BLaER1 (cell line): ENCODE measurements around the gene WDFY2.

ENCODE experiments used
- H3K27ac ChIP-seq: shearing (Covaris generic); formaldehyde crosslinking; 2 replicates; pipeline ENCODE4 v1.8.1; 2022
- H3K27me3 ChIP-seq: shearing (Covaris generic); formaldehyde crosslinking; 2 replicates; pipeline ENCODE4 v1.8.1; 2022
- H3K36me3 ChIP-seq: shearing (Covaris generic); formaldehyde crosslinking; 2 replicates; pipeline ENCODE4 v1.8.1; 2022
- H3K4me1 ChIP-seq: shearing (Covaris generic); formaldehyde crosslinking; 2 replicates; pipeline ENCODE4 v1.8.1; 2022
- H3K4me2 ChIP-seq: shearing (Covaris generic); formaldehyde crosslinking; 2 replicates; pipeline ENCODE4 v1.8.1; 2022
- H3K4me3 ChIP-seq: shearing (Covaris generic); formaldehyde crosslinking; 2 replicates; pipeline ENCODE4 v1.8.1; 2022
- H3K9ac ChIP-seq: shearing (Covaris generic); formaldehyde crosslinking; 2 replicates; pipeline ENCODE4 v1.8.1; 2022
- H3K9me3 ChIP-seq: shearing (Covaris generic); formaldehyde crosslinking; 2 replicates; pipeline ENCODE4 v1.8.1; 2022
- H4K20me1 ChIP-seq: shearing (Covaris generic); formaldehyde crosslinking; 2 replicates; pipeline ENCODE4 v1.8.1; 2022
- Cebpa-rat ChIP-seq: shearing (Covaris generic); IDR thresholded peaks from 2 replicates; pipeline ENCODE4 v1.8.1; 2022

Gene WDFY2

GRCh38 chr13:51729866-51730553, 145.7 kb downstream of the WDFY2 start:
- Histone ChIP-seq H3K36me3 (peaks cover 28% of the 10 kb centered on the region), H3K4me1 (no peaks in the 10 kb centered on the region), H3K9ac (no peak overlapping the region), H3K27me3 (no peaks in the 10 kb centered on the region), H3K9me3 (no peaks in the 10 kb centered on the region), H3K4me2 (no peak overlapping the region), H4K20me1 (no peaks in the 10 kb centered on the region), H3K27ac (no peak overlapping the region), H3K4me3 (no peak overlapping the region)
- no peak for TF ChIP-seq Cebpa-rat

GRCh38 chr13:51730927-51731326, 146.7 kb downstream of the WDFY2 start:
- Histone ChIP-seq H3K27ac (no peak overlapping the region), H3K4me2 (no peak overlapping the region), H4K20me1 (no peaks in the 10 kb centered on the region), H3K9me3 (no peaks in the 10 kb centered on the region), H3K4me3 (no peak overlapping the region), H3K27me3 (no peaks in the 10 kb centered on the region), H3K4me1 (no peaks in the 10 kb centered on the region), H3K9ac (no peak overlapping the region), H3K36me3 (peaks cover 37% of the 10 kb centered on the region)
- no peak for TF ChIP-seq Cebpa-rat

- Histone ChIP-seq H3K9ac (no peak overlapping the region), H3K4me2 (no peak overlapping the region)
Measured at GRCh38 chr13:51731759-51732158, 147.5 kb downstream of the WDFY2 start.

GRCh38 chr13:51733374-51734298, 149.4 kb downstream of the WDFY2 start:
- peaks cover 34% of the 10 kb centered on the region for H3K36me3 ChIP-seq
- no peak overlapping the region for H3K4me2 ChIP-seq
- no peak overlapping the region for H3K27ac ChIP-seq
- H3K4me1 ChIP-seq, result no peaks in the 10 kb centered on the region
- no peak overlapping the region for H3K4me3 ChIP-seq
- no peak for TF ChIP-seq Cebpa-rat
- no peaks in the 10 kb centered on the region for H4K20me1 ChIP-seq
- no peak overlapping the region for H3K9ac ChIP-seq
- no peaks in the 10 kb centered on the region for H3K9me3 ChIP-seq
- H3K27me3 ChIP-seq, result no peaks in the 10 kb centered on the region

More at GRCh38 chr13:51731759-51732158, 147.5 kb downstream of the WDFY2 start:
- Histone ChIP-seq H3K27me3 (no peaks in the 10 kb centered on the region), H3K27ac (no peak overlapping the region), H3K4me3 (no peak overlapping the region), H4K20me1 (no peaks in the 10 kb centered on the region), H3K9me3 (no peaks in the 10 kb centered on the region), H3K36me3 (peaks cover 39% of the 10 kb centered on the region), H3K4me1 (no peaks in the 10 kb centered on the region)
- TF ChIP-seq Cebpa-rat, result no peak

- TF ChIP-seq Cebpa-rat, result no peak
- no peak overlapping the region for H3K4me2 ChIP-seq
- no peaks in the 10 kb centered on the region for H3K27me3 ChIP-seq
- no peak overlapping the region for H3K4me3 ChIP-seq
- no peaks in the 10 kb centered on the region for H3K4me1 ChIP-seq
- no peak overlapping the region for H3K9ac ChIP-seq
- no peak overlapping the region for H3K27ac ChIP-seq
- no peaks in the 10 kb centered on the region for H3K9me3 ChIP-seq
- no peaks in the 10 kb centered on the region for H4K20me1 ChIP-seq
- peaks cover 40% of the 10 kb centered on the region for H3K36me3 ChIP-seq
Measured at GRCh38 chr13:51734786-51735185, 150.5 kb downstream of the WDFY2 start.

GRCh38 chr13:51737609-51738008, 153.3 kb downstream of the WDFY2 start:
- H4K20me1 ChIP-seq, result no peaks in the 10 kb centered on the region
- TF ChIP-seq Cebpa-rat, result no peak
- H3K4me2 ChIP-seq, result no peak overlapping the region
- no peaks in the 10 kb centered on the region for H3K9me3 ChIP-seq
- H3K9ac ChIP-seq, result no peak overlapping the region
- no peaks in the 10 kb centered on the region for H3K27me3 ChIP-seq
- no peak overlapping the region for H3K4me3 ChIP-seq
- H3K36me3 ChIP-seq, result peaks cover 52% of the 10 kb centered on the region
- no peak overlapping the region for H3K27ac ChIP-seq
- H3K4me1 ChIP-seq, result no peaks in the 10 kb centered on the region

GRCh38 chr13:51738226-51738905, 154.1 kb downstream of the WDFY2 start:
- Histone ChIP-seq H3K4me1 (no peaks in the 10 kb centered on the region), H3K36me3 (peaks cover 52% of the 10 kb centered on the region), H3K4me3 (no peak overlapping the region), H3K9me3 (no peaks in the 10 kb centered on the region), H3K27ac (no peak overlapping the region), H3K9ac (no peak overlapping the region), H4K20me1 (no peaks in the 10 kb centered on the region), H3K4me2 (no peak overlapping the region), H3K27me3 (no peaks in the 10 kb centered on the region)
- no peak for TF ChIP-seq Cebpa-rat

- H3K4me2 ChIP-seq, result no peak overlapping the region
- no peaks in the 10 kb centered on the region for H4K20me1 ChIP-seq
- peaks cover 52% of the 10 kb centered on the region for H3K36me3 ChIP-seq
- H3K27me3 ChIP-seq, result no peaks in the 10 kb centered on the region
- no peak overlapping the region for H3K27ac ChIP-seq
- H3K4me3 ChIP-seq, result no peak overlapping the region
- H3K9me3 ChIP-seq, result no peaks in the 10 kb centered on the region
- no peaks in the 10 kb centered on the region for H3K4me1 ChIP-seq
- no peak for TF ChIP-seq Cebpa-rat
- H3K9ac ChIP-seq, result no peak overlapping the region
Measured at GRCh38 chr13:51739027-51739764, 154.9 kb downstream of the WDFY2 start.

GRCh38 chr13:51740698-51741097, 156.4 kb downstream of the WDFY2 start:
- Histone ChIP-seq H3K4me1 (peaks cover 4% of the 10 kb centered on the region; the same call in 1 of the 2 replicates), H3K36me3 (peaks cover 42% of the 10 kb centered on the region), H3K27me3 (no peaks in the 10 kb centered on the region), H3K9me3 (no peaks in the 10 kb centered on the region), H3K4me3 (no peak overlapping the region), H3K9ac (no peak overlapping the region), H4K20me1 (no peaks in the 10 kb centered on the region), H3K27ac (no peak overlapping the region), H3K4me2 (no peak overlapping the region)
- no peak for TF ChIP-seq Cebpa-rat
